NCI-H2029 treated with DMSO at 0.1 percent for 48 hours (cell line): ENCODE results near the gene FREM1.
A peak's percentile ranks its signal among the peaks of the same experiment; 100 is the strongest.

Experiments used
- DNase-seq: peaks from one replicate; lab custom pipeline; 2025; lab: John Stamatoyannopoulos, UW

FREM1 gene

DNA sequence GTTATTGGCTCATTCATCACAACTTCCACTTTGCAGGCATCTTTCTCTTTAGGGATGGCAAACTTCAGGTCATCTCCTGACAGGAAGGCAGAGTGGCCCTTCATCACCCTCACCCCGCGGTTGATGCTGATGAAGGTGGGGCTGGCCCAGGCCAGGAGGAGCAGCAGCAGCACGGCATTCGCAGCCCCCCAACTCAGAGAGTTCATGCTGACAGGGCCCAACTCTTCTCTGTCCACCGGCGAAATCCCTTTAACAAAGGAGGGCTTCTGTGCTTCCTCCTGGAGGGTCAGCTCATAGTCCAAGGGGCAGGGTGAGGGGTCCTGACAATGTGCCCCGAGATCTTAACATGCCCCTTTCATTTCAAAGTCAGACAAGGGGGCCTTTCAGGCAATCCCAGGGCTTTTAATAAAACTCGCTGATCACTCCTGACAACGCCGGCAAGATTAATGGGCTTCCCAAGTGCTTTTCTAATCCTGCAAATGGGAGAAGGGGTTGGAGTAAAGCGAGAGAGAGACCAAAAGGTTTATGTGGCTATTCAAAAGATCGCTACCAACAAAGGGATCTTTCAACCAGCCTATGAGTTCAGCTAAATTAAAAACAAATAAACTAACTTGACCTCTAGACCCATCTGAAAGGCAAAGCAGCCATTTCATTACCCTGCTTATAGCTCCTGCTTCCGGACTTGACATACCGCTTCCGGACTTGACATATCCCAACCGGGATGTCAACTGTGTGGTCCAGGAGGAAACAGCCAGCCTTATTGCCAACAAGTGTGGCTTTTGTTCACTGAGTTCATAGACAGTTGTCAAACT, 41.2 kb downstream of the FREM1 start:
- no peak for DNase-seq

DNA sequence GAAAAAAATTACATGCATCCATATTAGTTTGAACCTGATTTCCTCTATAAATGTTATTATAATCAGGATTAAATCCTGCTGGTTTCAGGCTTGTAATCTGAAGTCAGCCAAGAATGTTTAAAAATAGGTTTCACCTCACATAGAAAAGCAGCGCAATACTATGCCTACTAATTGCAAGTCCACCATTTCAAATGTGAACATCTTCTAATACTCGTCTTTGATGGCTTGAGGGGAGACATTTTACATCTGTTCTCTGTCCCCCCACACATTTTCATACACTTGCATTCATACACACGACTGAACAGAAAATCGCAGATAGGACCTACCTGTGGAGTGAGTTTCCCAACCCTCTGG, 41.8 kb downstream of the FREM1 start:
- DNase-seq: no peak

DNA sequence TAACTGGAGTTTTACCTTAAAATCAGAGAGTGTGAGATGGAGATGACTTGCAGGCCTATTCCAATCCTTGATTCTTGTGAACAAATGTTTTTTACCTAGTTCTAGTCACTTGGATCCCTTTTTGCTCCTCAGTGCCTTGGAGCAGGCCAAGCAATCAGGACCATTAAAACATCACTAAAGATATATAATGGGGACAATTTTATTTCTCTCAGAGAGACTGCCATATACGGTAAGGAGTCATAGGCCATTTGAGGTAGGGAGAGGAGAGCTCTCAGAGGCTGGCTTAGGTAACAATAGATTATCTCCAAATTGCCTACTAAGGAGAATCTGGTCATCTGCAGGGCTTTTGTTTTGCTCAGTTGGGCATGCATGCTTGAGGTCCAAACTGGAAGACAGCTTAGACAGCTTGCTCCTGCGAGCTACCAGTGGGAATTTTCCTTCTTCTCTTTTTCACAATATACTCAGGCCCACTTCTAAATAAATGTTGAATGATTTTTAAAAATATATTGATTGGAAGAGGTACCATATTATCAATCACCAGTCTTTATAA, 44.0 kb downstream of the FREM1 start:
- DNase-seq: no peak

DNA sequence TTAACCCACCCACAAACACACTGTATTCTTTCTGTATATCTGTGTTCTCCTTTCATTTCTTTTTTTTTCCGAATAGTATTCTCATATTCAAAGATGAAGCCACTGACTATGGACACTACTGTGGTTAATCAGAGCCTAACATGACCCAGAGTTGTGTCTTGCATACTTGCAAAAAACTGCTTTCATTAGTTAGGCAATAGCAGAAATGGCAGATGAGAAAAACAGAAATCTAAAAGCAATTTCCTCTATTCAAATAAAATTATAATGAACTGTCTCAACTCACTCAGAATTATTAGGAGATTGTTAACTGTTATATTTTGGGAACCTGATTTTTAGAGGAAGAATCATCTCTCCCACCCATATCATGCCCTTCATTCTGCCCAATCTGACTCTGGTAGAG, 45.9 kb downstream of the FREM1 start:
- DNase-seq: no peak

DNA sequence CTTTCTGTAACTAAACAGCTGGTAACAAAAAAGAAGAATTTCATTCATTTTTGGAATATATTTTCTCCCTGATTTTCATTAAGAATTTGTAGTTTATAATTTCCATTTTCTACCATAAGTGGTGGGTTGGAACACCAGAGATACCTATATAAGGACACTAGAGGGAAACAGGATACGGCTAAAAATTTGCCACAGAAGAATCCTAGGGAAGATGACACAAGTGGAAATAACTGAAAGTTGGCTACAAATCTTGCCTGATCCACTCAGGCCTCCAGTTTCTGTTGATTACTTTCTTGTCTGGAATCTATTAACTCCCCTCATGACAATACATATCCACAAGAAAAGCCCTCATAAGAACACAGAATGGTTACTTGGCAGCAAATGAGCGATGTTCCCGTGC, 46.8 kb downstream of the FREM1 start:
- no peak for DNase-seq

DNA sequence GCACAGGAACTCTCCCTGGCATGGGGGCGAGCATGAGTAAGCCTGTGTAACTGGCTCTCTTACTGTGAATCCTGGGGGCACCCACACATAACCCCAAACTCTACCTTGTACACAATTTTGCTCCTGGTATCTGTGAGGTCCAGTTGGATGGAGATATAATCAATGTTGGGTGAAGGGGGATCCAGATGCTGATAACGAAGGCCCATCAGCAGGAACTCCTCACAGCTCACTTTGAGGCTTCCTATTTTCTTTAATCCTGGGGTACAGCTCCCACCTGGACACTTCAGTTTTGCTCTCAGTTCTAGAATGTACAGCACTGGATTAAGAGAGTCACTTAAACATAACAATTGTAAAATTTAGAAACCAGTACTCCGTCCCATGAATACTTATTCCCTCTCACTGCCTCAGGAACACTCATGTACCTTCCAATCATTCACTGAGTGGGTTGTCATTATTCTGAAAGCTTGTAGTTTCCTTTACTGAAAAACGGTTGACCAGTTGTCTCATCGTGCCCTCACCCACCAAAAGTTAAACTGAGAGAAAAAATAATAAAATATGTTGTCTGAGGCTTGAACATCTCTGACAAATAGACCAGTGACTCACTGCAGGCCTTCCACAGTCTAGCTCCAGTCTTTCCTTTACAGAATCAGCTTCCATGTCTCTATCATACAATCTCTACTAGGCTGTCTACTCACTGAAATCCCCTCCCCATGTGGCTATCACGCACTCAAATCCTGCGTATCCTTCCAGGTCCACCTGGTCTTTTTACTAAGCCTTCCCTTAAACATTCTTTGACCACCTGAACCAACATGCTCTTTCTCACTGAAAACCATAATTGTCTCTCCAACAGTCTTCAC, 52.6 kb downstream of the FREM1 start:
- DNase-seq: no peak

DNA sequence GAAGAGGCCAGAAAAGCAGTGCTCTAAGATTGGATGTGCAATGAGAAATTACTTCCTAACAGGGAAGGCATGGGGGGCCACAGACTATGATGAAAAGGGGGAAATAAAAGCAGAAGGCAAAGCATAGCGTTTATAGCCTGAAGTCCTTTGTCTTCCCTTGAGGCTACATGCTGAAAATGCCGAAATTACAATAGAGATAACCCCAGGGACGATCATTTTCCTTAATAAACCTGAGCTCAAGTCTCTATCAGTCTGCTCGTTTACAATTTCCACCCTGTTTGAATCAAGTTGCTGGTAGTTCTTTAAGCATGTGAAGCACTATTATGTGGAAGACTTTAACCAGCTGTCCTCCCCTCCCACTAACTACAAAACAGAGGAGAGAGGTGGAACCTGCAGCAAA, 60.4 kb downstream of the FREM1 start:
- DNase-seq: no peak

DNA sequence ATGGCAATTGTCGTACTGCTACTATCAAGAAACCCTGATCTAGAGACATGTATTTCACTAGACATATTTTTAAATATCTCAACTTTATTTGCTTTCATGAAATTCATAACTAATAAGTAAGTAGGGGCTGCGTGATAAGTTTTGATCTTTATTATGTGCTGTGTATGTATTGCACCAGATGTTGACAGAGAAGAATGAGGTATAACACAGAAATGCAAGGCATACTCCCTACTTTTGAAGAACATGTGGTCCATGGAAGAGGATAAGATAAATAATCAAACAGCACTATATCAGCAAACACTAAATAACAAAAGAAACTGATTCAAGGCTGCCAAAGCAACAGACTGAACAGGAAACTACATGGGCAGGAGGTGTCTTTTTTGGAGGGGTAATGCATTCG, 60.9 kb downstream of the FREM1 start:
- DNase-seq: no peak

DNA sequence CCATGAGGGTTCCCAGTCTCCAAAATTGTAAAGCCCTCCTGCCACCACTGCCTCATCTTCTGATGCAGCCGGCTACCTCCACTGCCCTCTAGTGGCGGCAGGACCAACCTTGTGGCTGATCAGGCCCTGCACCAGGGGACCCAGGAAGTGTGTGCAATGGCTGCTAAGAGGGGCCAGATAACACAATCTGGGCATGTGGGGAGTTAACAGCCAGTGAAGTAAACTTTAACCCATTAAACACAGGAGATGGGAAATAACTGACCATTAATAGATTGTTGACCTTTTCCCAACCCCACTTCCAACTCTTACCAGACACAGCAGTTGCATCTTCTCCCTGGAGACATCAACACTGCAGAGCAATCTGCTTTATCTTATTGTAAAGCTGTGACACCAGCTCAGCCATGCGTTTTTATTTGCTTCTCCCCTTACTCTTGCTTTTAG, 63.3 kb downstream of the FREM1 start:
- DNase-seq: no peak

DNA sequence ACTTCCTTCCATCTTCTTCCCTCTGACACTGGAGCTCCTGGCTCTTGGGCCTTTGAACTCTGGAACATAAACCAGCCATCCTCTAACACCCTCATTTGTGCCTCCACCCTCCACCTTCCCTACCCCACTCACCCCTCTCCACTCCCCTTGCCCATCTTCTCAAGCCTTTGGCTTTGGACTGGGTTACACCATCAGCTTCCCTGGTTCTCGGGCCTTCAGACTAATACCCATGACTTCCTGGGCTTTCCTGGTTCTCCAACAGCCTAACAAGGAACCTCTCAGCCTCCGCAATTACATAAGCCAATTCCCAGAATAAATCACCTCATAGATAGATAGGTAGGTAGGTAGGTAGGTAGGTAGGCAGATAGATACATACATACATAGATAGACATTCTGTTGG, 67.1 kb downstream of the FREM1 start:
- no peak for DNase-seq

DNA sequence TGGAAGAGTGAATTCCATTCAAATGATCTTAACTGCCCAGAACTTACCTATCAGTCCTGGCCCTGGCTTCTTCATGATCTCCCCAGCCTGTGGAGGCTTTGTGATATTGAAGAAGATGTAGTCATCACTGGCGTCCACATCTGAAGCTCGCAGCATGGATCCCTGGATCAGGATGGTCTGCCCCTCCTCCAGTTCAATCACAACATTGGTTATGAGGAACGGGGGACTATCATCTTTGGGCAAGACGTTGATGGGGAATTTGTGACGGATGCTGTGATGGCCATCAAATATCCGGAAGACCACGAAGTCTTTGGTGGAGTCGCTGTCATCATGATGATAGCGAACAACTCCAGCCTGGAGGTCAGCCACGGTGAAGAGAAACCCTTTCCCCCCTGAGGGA, 68.0 kb downstream of the FREM1 start:
- no peak for DNase-seq

DNA sequence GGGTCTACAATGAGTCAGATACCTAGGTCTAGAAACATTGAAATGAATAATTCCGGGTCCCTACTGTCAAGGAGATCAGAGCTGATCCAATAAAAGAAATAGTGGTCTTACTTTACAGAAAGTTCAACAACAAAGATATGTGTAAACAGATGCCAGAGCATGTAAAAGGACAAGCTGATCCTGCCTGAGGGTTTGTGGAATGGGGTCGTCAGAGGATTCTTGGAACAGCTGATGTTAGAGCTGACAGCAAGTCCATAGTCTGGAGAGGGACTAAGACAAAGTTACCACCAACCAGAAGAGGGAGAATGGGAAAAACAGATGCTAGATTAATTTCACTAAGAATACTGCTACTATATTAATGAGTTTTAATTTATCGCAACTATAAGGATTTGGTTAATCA, 71.5 kb downstream of the FREM1 start:
- no peak for DNase-seq

DNA sequence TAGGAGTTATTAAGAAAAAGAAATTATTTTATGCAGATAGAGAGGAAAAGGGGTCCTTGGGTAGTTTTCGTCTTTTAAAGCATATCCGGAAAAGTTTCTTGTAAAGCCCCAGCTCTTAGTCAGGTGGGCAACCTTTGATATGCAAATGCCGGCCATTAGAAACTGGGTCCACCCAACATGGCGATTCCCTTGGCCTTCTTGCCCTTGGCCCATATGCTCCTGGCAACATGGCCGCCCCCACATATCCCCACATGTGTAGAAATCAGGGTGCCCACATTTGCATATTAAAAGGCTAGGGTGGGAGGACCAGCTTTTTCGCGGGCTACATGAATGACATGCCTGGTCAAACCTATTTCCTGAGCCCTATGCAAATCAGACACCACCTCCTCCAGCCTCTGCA, 73.3 kb downstream of the FREM1 start:
- DNase-seq: no peak

DNA sequence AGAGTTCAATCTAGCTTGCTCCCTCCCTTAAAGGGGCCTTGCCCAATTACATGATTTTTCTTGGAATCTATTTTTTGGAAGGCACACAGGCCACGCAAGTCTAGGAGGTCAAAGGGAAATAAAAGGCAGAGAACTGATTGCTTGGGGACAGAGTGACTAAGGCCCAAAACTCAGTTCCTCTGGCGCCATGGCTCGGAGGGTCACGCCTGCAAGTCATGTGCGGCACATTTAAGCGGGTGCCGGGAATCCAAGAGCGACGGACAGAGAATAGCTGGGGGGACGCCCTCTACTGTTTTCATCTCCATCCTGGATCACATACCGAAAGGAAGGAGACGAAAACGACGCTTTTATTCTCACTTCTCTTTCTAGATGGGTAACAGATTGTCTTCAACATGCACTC, 78.6 kb downstream of the FREM1 start:
- DNase-seq: no peak

DNA sequence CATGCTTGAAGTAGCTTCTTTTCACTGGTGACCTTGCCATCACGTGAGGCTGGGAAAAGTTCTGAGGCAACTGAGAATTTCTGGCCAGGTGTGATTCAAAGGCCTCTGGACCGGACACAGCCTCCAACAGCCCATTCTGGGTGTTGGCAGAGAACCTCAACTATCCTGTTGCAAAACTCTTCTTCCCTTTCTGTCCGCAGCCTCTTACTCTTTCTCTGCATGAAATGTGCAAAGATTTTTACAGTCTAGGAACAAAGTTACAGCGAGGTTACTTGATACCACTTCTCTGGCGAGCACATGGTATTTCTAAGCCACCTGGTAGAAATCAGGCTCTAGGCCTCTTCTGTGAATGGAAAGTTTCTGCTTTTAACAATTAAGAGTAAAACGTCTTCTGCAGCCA, 79.2 kb downstream of the FREM1 start:
- DNase-seq: no peak

DNA sequence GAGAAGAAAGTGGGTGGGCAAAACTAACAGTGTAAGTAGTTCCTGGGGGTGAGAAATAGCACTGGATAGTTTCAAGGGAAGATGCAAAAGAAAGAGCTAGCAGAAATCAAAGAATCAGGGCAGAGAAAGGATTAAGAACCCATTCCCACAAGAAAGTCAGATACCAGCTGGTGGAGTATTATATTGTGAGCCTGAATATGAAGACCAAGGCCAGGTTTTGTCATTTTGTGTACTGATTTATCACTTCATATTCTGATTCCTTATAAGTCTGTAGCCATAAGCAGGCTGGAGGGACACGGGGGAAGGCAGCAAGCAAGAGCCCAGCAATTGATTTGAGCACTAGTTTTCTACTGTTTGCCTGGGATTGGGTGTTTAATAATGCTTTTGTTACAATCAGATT, 80.2 kb downstream of the FREM1 start:
- DNase-seq: no peak

DNA sequence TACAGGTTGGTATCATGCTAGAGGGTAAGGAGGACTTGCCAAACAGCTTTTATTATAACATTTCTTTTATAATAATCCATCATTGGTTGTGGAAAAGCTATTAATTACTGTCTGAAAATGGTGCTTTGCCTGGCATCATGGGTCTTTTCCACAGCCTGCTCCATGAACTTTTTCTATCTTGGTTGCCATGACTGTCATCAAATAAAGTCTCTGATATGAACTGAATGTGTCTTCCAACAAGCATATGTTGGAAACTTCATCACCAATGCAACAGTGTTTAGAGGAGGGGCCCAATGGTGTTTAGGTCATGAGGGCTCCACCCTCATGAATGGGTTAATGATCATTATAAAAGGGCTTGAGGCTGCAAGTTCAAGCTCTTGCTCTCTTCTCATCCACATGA, 81.0 kb downstream of the FREM1 start:
- DNase-seq: no peak

DNA sequence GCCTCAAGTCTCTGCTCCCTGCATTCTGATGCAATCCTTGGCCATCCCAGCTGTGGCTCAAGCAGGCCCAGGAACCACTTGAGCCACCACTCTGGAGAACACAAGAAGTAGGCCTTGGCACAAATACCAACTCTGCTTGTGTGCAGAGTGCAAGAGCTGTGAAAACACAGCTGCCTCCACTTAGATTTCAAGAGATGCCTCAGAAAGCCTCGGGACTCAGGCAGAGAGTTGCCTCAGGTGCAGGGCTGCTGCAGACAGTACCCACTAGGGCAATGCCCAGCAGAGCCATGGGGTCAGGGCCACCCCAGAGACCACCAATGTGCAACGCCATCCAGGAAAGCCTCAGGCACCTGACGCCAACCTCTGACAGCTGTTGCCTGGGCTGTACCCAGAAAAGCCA, 82.4 kb downstream of the FREM1 start:
- DNase-seq: peak; percentile 52

DNA sequence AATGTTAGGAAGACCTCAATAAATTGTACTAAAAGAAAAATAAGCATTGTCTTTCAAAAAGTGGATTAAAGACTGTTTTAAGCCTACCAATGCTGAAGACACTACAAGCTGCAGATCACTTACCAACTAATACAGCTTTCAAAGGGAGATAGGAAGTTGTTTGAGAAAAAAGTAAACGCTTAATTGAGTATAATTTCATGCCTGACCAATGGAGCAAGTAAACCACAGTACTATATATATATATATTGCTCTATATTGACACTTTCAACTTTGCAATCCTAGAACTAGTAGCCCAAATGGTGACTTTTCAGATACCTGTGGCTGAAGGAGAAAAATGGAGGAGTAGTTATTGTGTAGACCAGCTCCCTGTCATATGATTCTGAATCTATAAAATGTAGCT, 85.7 kb downstream of the FREM1 start:
- no peak for DNase-seq

DNA sequence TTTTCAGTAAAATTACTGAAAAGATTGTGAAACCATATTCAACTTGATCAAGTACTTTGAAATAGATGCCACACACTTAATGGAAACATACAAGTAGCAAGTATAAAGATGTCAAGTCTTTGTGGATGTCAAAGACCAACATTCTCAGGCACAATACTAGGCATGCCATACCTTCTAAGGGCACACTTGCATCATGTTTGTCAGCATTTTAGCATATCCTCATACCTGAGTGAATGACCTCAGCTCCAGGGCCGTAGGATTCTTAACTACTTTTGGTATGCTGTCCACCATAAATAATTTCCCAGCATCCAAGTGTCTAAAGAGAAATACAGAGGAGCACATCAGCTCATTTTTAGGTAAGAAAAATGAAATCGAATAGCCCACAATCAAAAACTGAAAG, 86.4 kb downstream of the FREM1 start:
- no peak for DNase-seq

DNA sequence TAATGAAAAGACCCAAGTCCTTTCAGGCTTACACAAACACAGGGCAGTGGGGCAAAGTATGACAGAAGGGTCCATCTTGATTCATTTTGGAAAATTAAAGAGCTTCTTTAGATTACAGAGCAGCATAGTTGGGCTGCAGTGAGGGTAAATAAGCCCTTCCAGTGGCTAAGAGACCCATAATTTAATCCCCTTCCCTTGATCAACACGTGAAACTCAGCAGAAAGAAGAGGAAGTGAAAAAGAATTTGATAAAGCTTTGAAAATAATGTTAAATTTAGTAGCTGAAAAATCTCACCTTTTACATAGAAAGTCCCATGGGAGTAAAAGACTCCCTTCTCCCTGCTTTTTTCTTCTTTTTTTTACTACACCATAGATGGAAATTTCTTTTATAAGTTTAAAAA, 87.6 kb downstream of the FREM1 start:
- DNase-seq: no peak

DNA sequence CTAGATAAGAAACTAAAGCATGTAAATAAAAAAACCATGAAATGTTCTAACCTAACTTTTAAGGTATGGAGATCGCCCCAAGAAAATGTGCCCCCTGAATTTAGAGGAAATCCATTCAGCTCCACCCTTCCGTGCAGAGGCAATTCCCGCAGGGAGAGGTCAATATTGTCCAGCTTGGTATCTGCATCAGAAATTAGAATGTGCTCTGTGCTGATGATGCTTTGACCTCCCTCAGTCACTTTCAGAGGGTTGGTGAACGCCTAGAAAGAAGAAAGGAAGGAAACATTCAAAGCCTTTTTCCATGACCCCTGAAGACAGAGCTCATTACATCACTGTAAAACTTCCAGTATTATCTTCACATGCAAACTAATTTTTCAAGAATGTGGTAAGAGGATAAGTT, 91.0 kb downstream of the FREM1 start:
- no peak for DNase-seq

DNA sequence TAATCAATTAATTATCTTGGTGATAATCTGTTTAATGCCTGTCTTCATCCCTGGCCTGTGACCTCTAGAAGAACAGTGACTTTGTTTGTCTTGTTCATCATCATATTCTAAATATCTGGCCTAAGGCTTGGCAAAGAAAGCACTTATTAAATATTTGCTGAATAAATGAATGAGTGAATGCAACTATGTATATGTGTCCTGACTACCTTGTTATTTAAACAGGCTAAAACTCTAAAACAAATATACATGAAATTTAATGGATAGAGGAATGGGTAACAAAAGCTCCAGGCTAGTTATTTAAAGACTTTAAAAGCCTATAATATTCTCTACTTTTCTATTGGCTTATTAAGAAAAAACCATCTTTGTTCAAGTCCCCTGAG, 96.0 kb downstream of the FREM1 start:
- DNase-seq: no peak
